ENCODE measurements around the gene TRAPPC11. TPM values are rescaled to one million over a fixed set of nuclear protein-coding genes. Genes with fewer than 3 reads are reported as not detected.

The TRAPPC11 gene
- 27.8 and 35.9 TPM in 2 replicates for total RNA-seq (2014; rRNA removed; shearing (Covaris generic))
- 35.7 and 40.4 TPM in 2 replicates for total RNA-seq (2022)
- percentile 77 among the genes with signal in this experiment for Bru-seq, nascent RNA
- percentile 72 among the genes with signal in this experiment for BruChase-seq, experiment 1, labeled RNA remaining after a 6-hour chase
- percentile 73 among the genes with signal in this experiment for BruChase-seq, experiment 2, labeled RNA remaining after a 2-hour chase
- long read RNA-seq, full-length matches to known transcripts: 23 of 37 reads
- long read RNA-seq, partial matches to known transcripts: 6 of 37 reads
- long read RNA-seq, other reads (novel, unspliced or antisense): 8 of 37 reads

DNA sequence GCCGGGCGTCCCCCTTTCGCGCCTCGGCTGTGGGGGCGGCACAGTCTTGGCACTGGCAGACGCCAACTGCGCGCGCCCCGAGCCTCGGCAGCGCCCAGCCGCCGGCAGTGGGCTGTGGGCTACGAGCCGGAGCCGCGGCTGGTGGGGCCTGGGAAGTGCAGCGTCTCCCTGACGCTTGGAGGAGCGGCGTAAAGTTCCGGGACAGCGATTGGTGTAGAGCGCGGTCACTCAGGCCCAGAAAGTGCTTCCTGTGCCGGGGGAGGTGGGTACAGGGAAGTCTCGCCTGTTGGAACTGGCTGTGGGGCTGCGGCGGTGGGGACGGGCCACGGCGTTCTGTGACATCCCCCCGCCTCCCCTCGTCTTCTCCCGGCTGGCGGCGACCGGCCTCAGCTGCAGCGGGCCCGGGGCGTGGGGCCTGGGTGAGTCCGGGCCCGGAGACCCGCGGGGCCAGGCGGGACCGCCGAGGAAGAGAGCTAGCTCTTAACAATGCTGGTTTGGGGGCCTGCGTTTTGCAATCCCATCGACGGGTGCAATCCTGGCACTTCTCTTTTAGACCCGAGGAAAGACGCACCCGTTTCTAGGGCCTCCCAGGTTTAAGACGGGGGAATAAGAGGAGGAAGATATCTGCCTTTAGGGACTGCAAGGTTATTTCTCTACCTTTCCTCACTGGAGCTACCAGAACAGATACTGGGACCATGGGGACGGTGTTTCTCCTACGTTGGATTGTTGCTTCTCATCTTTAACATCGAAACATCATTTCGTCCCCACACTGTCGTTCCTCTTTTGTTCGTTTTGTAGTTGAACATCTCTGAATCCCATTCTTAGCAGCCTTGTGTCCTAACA is at the start of gene TRAPPC11, which contains the start of gene RWDD4:
Gene TRAPPC11 (plus strand): TSS at position 265 of the 843 bp plus-strand sequence. CDS start 4,575 bp downstream, outside the sequence.
Gene RWDD4 (minus strand): TSS at position 157 of the 843 bp plus-strand sequence. CDS start 233 bp downstream, outside the sequence.
- CTCF ChIA-PET (ENCODE audit: unreplicated experiment): no interaction called here
- intact Hi-C loops (cut with micrococcal nuclease; ENCODE audit: unreplicated experiment): loop anchor here (1.0 to 2.0 kb wide), 2 partner anchors 155 to 214 kb away; partner anchors contain the start of gene CDKN2AIP

DNA sequence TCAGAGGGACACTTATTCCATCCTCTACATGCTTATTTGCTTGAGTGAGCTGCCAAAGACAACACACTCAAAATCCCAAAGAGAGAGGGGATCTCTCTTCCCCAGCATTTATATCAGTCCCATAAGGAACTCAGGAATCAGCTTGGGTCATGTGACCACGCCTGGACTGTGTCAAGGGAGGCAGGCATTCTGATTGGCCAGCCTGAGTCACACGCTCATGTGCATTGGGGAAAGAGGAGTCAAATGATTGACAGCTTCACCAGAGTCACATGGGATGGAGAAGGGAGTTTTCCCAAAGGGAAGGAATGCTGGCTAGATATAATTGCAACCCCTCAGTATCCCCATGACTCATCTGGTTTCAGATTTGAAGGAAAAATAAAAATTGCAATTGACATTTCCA is 49.1 kb upstream of the TRAPPC11 start:
- no peaks in the 10 kb centered on the region for H3K9me3 ChIP-seq (ENCODE audit: low read length)
- H3K4me1 ChIP-seq (ENCODE audit: insufficient read depth, low read length, poor library complexity, severe bottlenecking): no peaks in the 10 kb centered on the region
- no peaks in the 10 kb centered on the region for H3K79me2 ChIP-seq (ENCODE audit: insufficient read depth, low read depth, low read length)
- ChIA-PET POLR2A (interaction anchor here (0.6 kb wide), 2 partner anchors 19 to 287 kb away, joined by 3 read pairs; no protein-coding TSS in a partner anchor), CTCF (ENCODE audit: unreplicated experiment) (no interaction called here)
- BruUV-seq (replicated peaks): no TSS peak
- no peaks in the 10 kb centered on the region for H3K36me3 ChIP-seq (ENCODE audit: insufficient read depth, low read length)
- TF ChIP-seq, protein P1, sequence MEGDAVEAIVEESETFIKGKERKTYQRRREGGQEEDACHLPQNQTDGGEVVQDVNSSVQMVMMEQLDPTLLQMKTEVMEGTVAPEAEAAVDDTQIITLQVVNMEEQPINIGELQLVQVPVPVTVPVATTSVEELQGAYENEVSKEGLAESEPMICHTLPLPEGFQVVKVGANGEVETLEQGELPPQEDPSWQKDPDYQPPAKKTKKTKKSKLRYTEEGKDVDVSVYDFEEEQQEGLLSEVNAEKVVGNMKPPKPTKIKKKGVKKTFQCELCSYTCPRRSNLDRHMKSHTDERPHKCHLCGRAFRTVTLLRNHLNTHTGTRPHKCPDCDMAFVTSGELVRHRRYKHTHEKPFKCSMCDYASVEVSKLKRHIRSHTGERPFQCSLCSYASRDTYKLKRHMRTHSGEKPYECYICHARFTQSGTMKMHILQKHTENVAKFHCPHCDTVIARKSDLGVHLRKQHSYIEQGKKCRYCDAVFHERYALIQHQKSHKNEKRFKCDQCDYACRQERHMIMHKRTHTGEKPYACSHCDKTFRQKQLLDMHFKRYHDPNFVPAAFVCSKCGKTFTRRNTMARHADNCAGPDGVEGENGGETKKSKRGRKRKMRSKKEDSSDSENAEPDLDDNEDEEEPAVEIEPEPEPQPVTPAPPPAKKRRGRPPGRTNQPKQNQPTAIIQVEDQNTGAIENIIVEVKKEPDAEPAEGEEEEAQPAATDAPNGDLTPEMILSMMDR (conservative IDR thresholded peaks at IDR 0.05; ENCODE audit: low read length): no peak
- TF ChIP-seq EZH2phosphoT487 (IDR thresholded peaks at IDR 0.05; ENCODE audit: borderline replicate concordance, low read depth, low read length): no peak
- H4K20me1 ChIP-seq (ENCODE audit: insufficient read depth, low read length): no peaks in the 10 kb centered on the region
- no peak overlapping the region for H3K4me2 ChIP-seq (ENCODE audit: low read length)
- H3K4me3 ChIP-seq (ENCODE audit: low read depth, low read length, poor library complexity, severe bottlenecking): no peak overlapping the region
- H3K27ac ChIP-seq (ENCODE audit: low read depth, low read length, poor library complexity, severe bottlenecking): no peak overlapping the region
- intact Hi-C loops (cut with micrococcal nuclease; ENCODE audit: unreplicated experiment): no loop called here
- no peaks in the 10 kb centered on the region for H3K9me2 ChIP-seq (ENCODE audit: insufficient read depth, low read length)
- DNase-seq (ENCODE audit: low spot score): no peak
- H2AFZ ChIP-seq (ENCODE audit: low read length): no peak overlapping the region

More for the DNA sequence above, at the start of gene TRAPPC11, which contains the start of gene RWDD4:
- no peaks in the 10 kb centered on the region for H4K20me1 ChIP-seq (ENCODE audit: insufficient read depth, low read length)
- H3K36me3 ChIP-seq (ENCODE audit: insufficient read depth, low read length): peaks cover 21% of the 10 kb centered on the region
- H3K4me2 ChIP-seq (ENCODE audit: low read length): peak within 1 kb of the TSS; percentile 82
- H3K4me1 ChIP-seq (ENCODE audit: insufficient read depth, low read length, poor library complexity, severe bottlenecking): peaks cover 18% of the 10 kb centered on the region
- no peaks in the 10 kb centered on the region for H3K9me2 ChIP-seq (ENCODE audit: insufficient read depth, low read length)
- DNase-seq (ENCODE audit: low spot score): peak; percentile 96
- POLR2A ChIA-PET: interaction anchor here (0.9 to 2.1 kb wide), 4 partner anchors 10 to 189 kb away, joined by 3 to 10 read pairs (median 5); no protein-coding TSS in a partner anchor
- H3K27ac ChIP-seq (ENCODE audit: low read depth, low read length, poor library complexity, severe bottlenecking): peak within 1 kb of the TSS; percentile 50
- peak within 1 kb of the TSS; percentile 77 for H3K4me3 ChIP-seq (ENCODE audit: low read depth, low read length, poor library complexity, severe bottlenecking)
- TF ChIP-seq, protein P1 (conservative IDR thresholded peaks at IDR 0.05; ENCODE audit: low read length): no peak
- peaks cover 48% of the 10 kb centered on the region; the same call in 1 of the 2 replicates for H3K79me2 ChIP-seq (ENCODE audit: insufficient read depth, low read depth, low read length)
- H3K9me3 ChIP-seq (ENCODE audit: low read length): no peaks in the 10 kb centered on the region
- H2AFZ ChIP-seq (ENCODE audit: low read length): peak within 1 kb of the TSS; percentile 85
- BruUV-seq (replicated peaks): no TSS peak
